SK-N-SH treated with all-trans-retinoic acid at 6 μM for 48 hours (cell line): ENCODE measurements around the gene CCDC137.

ENCODE experiments used
- ATAC-seq: fragments of 200-7000 bp; cut with Tn5 transposase; 3 replicates; pipeline ENCODE4 v1.9.1; 2020; ENCODE audit warnings: mild to moderate bottlenecking, moderate library complexity
- ARNTL ChIP-seq: fragments of 450-650 bp; formaldehyde crosslinking; IDR thresholded peaks from 2 replicates; pipeline ENCODE4 v1.5.0; 2020; ENCODE audit warnings: low read depth, mild to moderate bottlenecking, moderate library complexity, borderline replicate concordance
- BACH2 ChIP-seq: fragments of 250-450 bp; sonication (Bioruptor Pico); IDR thresholded peaks from 2 replicates; pipeline ENCODE4 v1.9.0; 2021; ENCODE audit warnings: mild to moderate bottlenecking, borderline replicate concordance
- CREB5 ChIP-seq: fragments of 250-450 bp; sonication (Bioruptor Pico); IDR thresholded peaks from 2 replicates; pipeline ENCODE4 v1.5.1; 2020; ENCODE audit warnings: low read depth, mild to moderate bottlenecking, moderate library complexity
- CSDC2 ChIP-seq: fragments of 250-450 bp; sonication (Bioruptor Pico); IDR thresholded peaks from 2 replicates; pipeline ENCODE4 v1.5.0; 2020; ENCODE audit warnings: mild to moderate bottlenecking, moderate library complexity
- CSRNP3 ChIP-seq: fragments of 250-450 bp; sonication (Bioruptor Pico); IDR thresholded peaks from 2 replicates; pipeline ENCODE4 v1.5.1; 2021; ENCODE audit warnings: mild to moderate bottlenecking, moderate library complexity
- ESRRG ChIP-seq: fragments of 250-450 bp; sonication (Bioruptor Pico); IDR thresholded peaks from 2 replicates; pipeline ENCODE4 v1.6.1; 2021; ENCODE audit warnings: mild to moderate bottlenecking
- GLIS3 ChIP-seq: fragments of 250-450 bp; sonication (Bioruptor Pico); IDR thresholded peaks from 2 replicates; pipeline ENCODE4 v1.5.0; 2020; ENCODE audit warnings: mild to moderate bottlenecking, moderate library complexity
- ISL1 ChIP-seq: fragments of 250-450 bp; sonication (Bioruptor Pico); IDR thresholded peaks from 2 replicates; pipeline ENCODE4 v2.1.2; 2022; ENCODE audit warnings: mild to moderate bottlenecking, moderate library complexity
- OSR1 ChIP-seq: fragments of 250-450 bp; sonication (Bioruptor Pico); IDR thresholded peaks from 2 replicates; pipeline ENCODE4 v1.8.0; 2022; ENCODE audit warnings: moderate library complexity, mild to moderate bottlenecking, inconsistent platforms
- PATZ1 ChIP-seq: fragments of 250-450 bp; sonication (Bioruptor Pico); IDR thresholded peaks from 2 replicates; pipeline ENCODE4 v1.8.0; 2020; ENCODE audit warnings: mild to moderate bottlenecking, moderate library complexity, borderline replicate concordance
- POU6F1 ChIP-seq: fragments of 250-450 bp; sonication (Bioruptor Pico); IDR thresholded peaks from 2 replicates; pipeline ENCODE4 v1.8.0; 2021; ENCODE audit warnings: low read depth, mild to moderate bottlenecking, moderate library complexity, borderline replicate concordance
- PPARA ChIP-seq: fragments of 250-450 bp; sonication (Bioruptor Pico); IDR thresholded peaks from 2 replicates; pipeline ENCODE4 v1.5.0; 2020; ENCODE audit warnings: mild to moderate bottlenecking, borderline replicate concordance
- RARB ChIP-seq: fragments of 250-450 bp; sonication (Bioruptor Pico); IDR thresholded peaks from 2 replicates; pipeline ENCODE4 v1.8.0; 2021; ENCODE audit warnings: mild to moderate bottlenecking, moderate library complexity
- TOX ChIP-seq: fragments of 250-450 bp; sonication (Bioruptor Pico); IDR thresholded peaks from 2 replicates; pipeline ENCODE4 v1.8.0; 2021; ENCODE audit warnings: mild to moderate bottlenecking, moderate library complexity, borderline replicate concordance
- TSHZ2 ChIP-seq: fragments of 250-450 bp; sonication (Bioruptor Pico); IDR thresholded peaks from 2 replicates; pipeline ENCODE4 v1.5.0; 2020; ENCODE audit warnings: mild to moderate bottlenecking, moderate library complexity
- ZC3H10 ChIP-seq: fragments of 250-450 bp; sonication (Bioruptor Pico); IDR thresholded peaks from 2 replicates; pipeline ENCODE4 v1.5.1; 2021; ENCODE audit warnings: mild to moderate bottlenecking, moderate library complexity
- ZFP30 ChIP-seq: fragments of 450-650 bp; formaldehyde crosslinking; IDR thresholded peaks from 2 replicates; pipeline ENCODE4 v1.5.0; 2022; ENCODE audit warnings: mild to moderate bottlenecking, moderate library complexity
- ZNF565 ChIP-seq: fragments of 450-650 bp; formaldehyde crosslinking; conservative IDR thresholded peaks from 2 replicates; pipeline ENCODE4 v1.5.0; 2020; ENCODE audit warnings: low read depth, mild to moderate bottlenecking, moderate library complexity
- ZNF70 ChIP-seq: fragments of 450-650 bp; formaldehyde crosslinking; IDR thresholded peaks from 2 replicates; pipeline ENCODE4 v1.5.0; 2020; ENCODE audit warnings: mild to moderate bottlenecking, moderate library complexity
- ZNF8 ChIP-seq: fragments of 450-650 bp; formaldehyde crosslinking; IDR thresholded peaks from 2 replicates; pipeline ENCODE4 v1.5.0; 2020; ENCODE audit warnings: mild to moderate bottlenecking, moderate library complexity

CCDC137 gene

GRCh38 chr17:81656835-81657234, 9.7 kb upstream of the CCDC137 start:
- no peak for ATAC-seq
- TF ChIP-seq CREB5 (CRISPR knock-in tag), result no peak
- TF ChIP-seq RARB (CRISPR knock-in tag), result no peak
- no peak for TF ChIP-seq OSR1 (CRISPR knock-in tag)
- TF ChIP-seq, all 23 proteins: peak for 0

- TF ChIP-seq ZC3H10 (CRISPR knock-in tag), result no peak
- no peak for TF ChIP-seq ZNF565 (CRISPR knock-in tag)
- TF ChIP-seq ESRRG (CRISPR knock-in tag), result no peak
- no peak for TF ChIP-seq PATZ1 (CRISPR knock-in tag)
- no peak for TF ChIP-seq POU6F1 (CRISPR knock-in tag)
- TF ChIP-seq ZNF70 (CRISPR knock-in tag), result no peak
- TF ChIP-seq TSHZ2, result no peak
- TF ChIP-seq ISL1 (CRISPR knock-in tag), result no peak
- TF ChIP-seq BACH2 (CRISPR knock-in tag), result no peak
- no peak for TF ChIP-seq TOX (CRISPR knock-in tag)
- no peak for TF ChIP-seq ARNTL (CRISPR knock-in tag)
- no peak for TF ChIP-seq CSDC2 (CRISPR knock-in tag)
- TF ChIP-seq CSRNP3 (CRISPR knock-in tag), result no peak
- no peak for ATAC-seq
These were observed 7.5 kb upstream of the CCDC137 start for GRCh38 chr17:81659038-81659437.

GRCh38 chr17:81660441-81660840, 6.1 kb upstream of the CCDC137 start:
- no peak for ATAC-seq
- TF ChIP-seq ZNF8 (CRISPR knock-in tag) (no peak), PPARA (CRISPR knock-in tag) (no peak), ZFP30 (CRISPR knock-in tag) (no peak), ZC3H10 (CRISPR knock-in tag) (no peak), PATZ1 (CRISPR knock-in tag) (no peak), ARNTL (CRISPR knock-in tag) (no peak), GLIS3 (CRISPR knock-in tag) (no peak), CSRNP3 (CRISPR knock-in tag) (no peak)
